K562 (cell line): ENCODE results near the gene PRPF8. TPM values are rescaled to one million over a fixed set of nuclear protein-coding genes. Genes with fewer than 3 reads are reported as not detected.

Source experiments
- ATAC-seq: fragments of 200-7000 bp; cut with Tn5 transposase; 3 replicates; pipeline ENCODE4 v1.9.1; 2020; ENCODE audit warnings: moderate library complexity
- BruUV-seq: library from RNA; stranded (reverse); fragments of 400-500 nt; replicated peaks from 2 replicates; lab custom pipeline; 2021; lab: Mats Ljungman, UMichigan
- CTCF ChIA-PET: fragments of 300-600 bp; formaldehyde crosslinking; extraction: SDS; loops from one replicate; lab custom pipeline; 2021; ENCODE audit warnings: low intra/inter-chr PET ratio; lab: Yijun Ruan, JAX
- POLR2A ChIA-PET: fragments of 300-600, 350-650 bp; sonication (Branson Sonifier 250); formaldehyde crosslinking; extraction: SDS; loops from one replicate; lab custom pipeline; 2021; ENCODE audit warnings: antibody characterized with exemption, inconsistent platforms; lab: Yijun Ruan, JAX
- DNase-seq, 4 experiments: peaks; one replicate each; pipeline versions ENCODE4 v3.0.0 to v3.0.0-alpha.2; 2011 to 2018; ENCODE audit warnings: low spot score in 3 of 4, mixed read lengths in 3 of 4; ENCODE audit errors: extremely low read depth in 1 of 4
- FAIRE-seq: peaks from 2 replicates; lab custom pipeline; 2011; peaks lifted over from hg19 to GRCh38; lab: Jason Lieb, UNC
- H2AFZ ChIP-seq: 2 replicates; pipeline ENCODE4 v1.6.0; 2011; ENCODE audit warnings: low read depth, low read length, control low read depth, inconsistent platforms
- H3K27ac ChIP-seq: fragments of 200-600 bp; 3 replicates; pipeline ENCODE4 v1.8.0; 2011; ENCODE audit warnings: low read depth, mild to moderate bottlenecking, control low read depth, inconsistent platforms, low read length, moderate library complexity, mixed read lengths; ENCODE audit errors: extremely low read depth
- H3K27me3 ChIP-seq, 2 experiments: fragments of 300-600 bp in 1 of 2; 2 replicates in 1 of 2; 3 replicates in 1 of 2; pipeline versions ENCODE4 v1.6.0 to v1.8.0; 2011; ENCODE audit warnings: inconsistent platforms in 2 of 2, low read length in 2 of 2, mild to moderate bottlenecking in 1 of 2, mixed read lengths in 1 of 2, moderate library complexity in 1 of 2; ENCODE audit not compliant: control insufficient read depth in 2 of 2, insufficient read depth in 2 of 2
- H3K36me3 ChIP-seq: fragments of 300-600 bp; 3 replicates; pipeline ENCODE4 v1.8.0; 2011; ENCODE audit warnings: mild to moderate bottlenecking, low read length, inconsistent platforms; ENCODE audit not compliant: control insufficient read depth, insufficient read depth
- H3K4me1 ChIP-seq, 2 experiments: fragments of 200-600 bp in 1 of 2; replicated peaks in 1 of 2; 2 replicates in 1 of 2; 3 replicates in 1 of 2; pipeline versions ENCODE4 v1.5.1 to v1.8.0; 2011; ENCODE audit warnings: inconsistent platforms in 2 of 2, low read length in 2 of 2, mild to moderate bottlenecking in 1 of 2, mixed read lengths in 1 of 2, moderate library complexity in 1 of 2; ENCODE audit not compliant: control insufficient read depth in 2 of 2, insufficient read depth in 2 of 2
- H3K4me2 ChIP-seq: 2 replicates; pipeline ENCODE4 v1.6.1; 2011; ENCODE audit warnings: low read length, control low read depth, inconsistent platforms, mixed read lengths; ENCODE audit not compliant: insufficient read depth
- H3K4me3 ChIP-seq: fragments of 200-600 bp; sonication (generic), shearing (Covaris generic); 2 replicates; pipeline ENCODE4 v1.5.1; 2016; ENCODE audit warnings: control low read depth, inconsistent platforms
- H3K79me2 ChIP-seq: fragments of 200-600 bp; 3 replicates; pipeline ENCODE4 v1.8.0; 2011; ENCODE audit warnings: low read length, inconsistent platforms; ENCODE audit not compliant: control insufficient read depth, insufficient read depth
- H3K9ac ChIP-seq, 2 experiments: 2 replicates each; pipeline versions ENCODE4 v1.6.0 to v1.6.1; 2011; ENCODE audit warnings: low read depth in 2 of 2, low read length in 2 of 2, control low read depth in 1 of 2, inconsistent platforms in 1 of 2, mild to moderate bottlenecking in 1 of 2, mixed read lengths in 1 of 2; ENCODE audit not compliant: insufficient read depth in 1 of 2
- H3K9me1 ChIP-seq: one replicate; pipeline ENCODE4 v1.6.0; 2011; ENCODE audit warnings: inconsistent platforms, mild to moderate bottlenecking, low read length, moderate library complexity; ENCODE audit not compliant: control insufficient read depth, insufficient read depth
- H3K9me3 ChIP-seq: replicated peaks from 2 replicates; pipeline ENCODE4 v1.5.1; 2011; ENCODE audit warnings: low read depth, low read length, inconsistent platforms; ENCODE audit not compliant: control insufficient read depth, insufficient read depth
- H4K20me1 ChIP-seq: replicated peaks from 2 replicates; pipeline ENCODE4 v1.6.1; 2011; ENCODE audit warnings: low read length, inconsistent platforms, mixed read lengths; ENCODE audit not compliant: control insufficient read depth, insufficient read depth
- CBFA2T2 ChIP-seq: fragments of 450-650 bp; conservative IDR thresholded peaks from 2 replicates; pipeline ENCODE4 v1.6.1; 2017; ENCODE audit warnings: mild to moderate bottlenecking
- EGR1 ChIP-seq: fragments of 450-650 bp; conservative IDR thresholded peaks from 2 replicates; pipeline ENCODE4 v1.6.1; 2017; ENCODE audit warnings: mild to moderate bottlenecking
- GATA2 ChIP-seq: sonication (generic); formaldehyde crosslinking; IDR thresholded peaks from 2 replicates; pipeline ENCODE4 v1.4.0; 2020; ENCODE audit warnings: mild to moderate bottlenecking, missing genetic modification reagents
- HBP1 ChIP-seq: fragments of 450-650 bp; formaldehyde crosslinking; IDR thresholded peaks from 2 replicates; pipeline ENCODE4 v1.4.0; 2022; ENCODE audit warnings: missing genetic modification characterization
- HDGF ChIP-seq: fragments of 450-650 bp; IDR thresholded peaks from 2 replicates; pipeline ENCODE4 v1.6.1; 2016
- KDM1A ChIP-seq, 2 experiments: fragments of 450-650 bp; IDR thresholded peaks; 2 replicates each; pipeline ENCODE4 v1.6.1; 2016; ENCODE audit warnings: mild to moderate bottlenecking in 2 of 2
- NCOR1 ChIP-seq: fragments of 450-650 bp; IDR thresholded peaks from 2 replicates; pipeline ENCODE4 v1.6.1; 2016; ENCODE audit warnings: mild to moderate bottlenecking, moderate library complexity
- POLR3G ChIP-seq: IDR thresholded peaks from 2 replicates; pipeline ENCODE4 v1.6.1; 2011; ENCODE audit not compliant: insufficient read length, insufficient replicate concordance; ENCODE audit errors: extremely low read depth
- SMAD4 ChIP-seq: fragments of 250-450 bp; sonication (Bioruptor Pico); conservative IDR thresholded peaks from 2 replicates; pipeline ENCODE4 v1.8.0; 2021; ENCODE audit warnings: inconsistent platforms, mild to moderate bottlenecking, moderate library complexity
- TFAM ChIP-seq: fragments of 250-450 bp; sonication (Bioruptor Pico); conservative IDR thresholded peaks from 2 replicates; pipeline ENCODE4 v1.5.0; 2021; ENCODE audit warnings: mild to moderate bottlenecking, moderate library complexity
- XRCC3 ChIP-seq: fragments of 450-650 bp; IDR thresholded peaks from 2 replicates; pipeline ENCODE4 v1.6.1; 2017; ENCODE audit warnings: mild to moderate bottlenecking, moderate library complexity
- ZNF23 ChIP-seq: fragments of 250-450 bp; sonication (Bioruptor Pico); IDR thresholded peaks from 2 replicates; pipeline ENCODE4 v1.4.0; 2020; ENCODE audit warnings: mild to moderate bottlenecking
- ZNF395 ChIP-seq: fragments of 200-800 bp; sonication (Bioruptor generic); IDR thresholded peaks from 2 replicates; pipeline ENCODE4 v1.6.1; 2017; ENCODE audit warnings: missing genetic modification characterization, missing compliant biosample characterization
- WGBS: fragments of 100-300 bp; shearing (Covaris generic); methylation state at CpG from one replicate; pipeline ENCODE4 v1.1.6; 2016; ENCODE audit warnings: low coverage, mixed read lengths; ENCODE audit not compliant: insufficient coverage; ENCODE audit errors: missing lambda C conversion rate; 5-methylcytosine and 5-hydroxymethylcytosine counted together
- in situ Hi-C: fragments of 300-500 bp; cut with MboI; formaldehyde crosslinking; loops from 4 replicates; pipeline ENCODE4 v1.15.0; 2018; ENCODE audit warnings: inconsistent platforms, mixed read lengths
- intact Hi-C: fragments of 100-400 bp; cut with micrococcal nuclease; formaldehyde crosslinking; loops from 2 replicates; pipeline ENCODE4 v1.14.2; 2022
- polyA plus RNA-seq, 8 experiments: library from polyadenylated mRNA; depleted of rRNA in 4 of 8; stranded (reverse) in 5 of 8; unstranded in 3 of 8; fragments of >200 nt; fragmentation: Nextera tagmentation in 2 of 8; fragmentation: Illumina TruSeq in 1 of 8; extraction: Ambion mirVana in 2 of 8; extraction: Trizol in 1 of 8; gene quantifications; 2 replicates each; pipeline versions ENCODE4 v1.2.1 to v1.2.3, GENCODE V29; 2011 to 2014; ENCODE audit warnings: inconsistent platforms in 1 of 8, missing spikeins in 1 of 8
- total RNA-seq, 7 experiments: library from RNA; depleted of rRNA in 6 of 7; stranded (reverse); fragments of >200 nt in 6 of 7; fragmentation: Illumina TruSeq in 2 of 7; extraction: Trizol in 2 of 7; gene quantifications; 2 replicates each; pipeline versions ENCODE4 v1.2.1 to v1.2.3, GENCODE V29; 2011 to 2021; ENCODE audit warnings: low replicate concordance in 1 of 7
- TF ChIP-seq, protein P1 (sequence below): fragments of 200-800 bp; sonication (Bioruptor generic); IDR thresholded peaks from 2 replicates; pipeline ENCODE4 v1.6.1; 2017; ENCODE audit warnings: missing genetic modification characterization, missing compliant biosample characterization
- TF ChIP-seq, protein P2 (sequence below): fragments of 450-650 bp; IDR thresholded peaks from 2 replicates; pipeline ENCODE4 v1.6.1; 2017; ENCODE audit warnings: antibody characterized with exemption, mild to moderate bottlenecking

Gene PRPF8
- total and polyA plus RNA-seq, 9 of the 15 experiments (the other 6 are each of a cell fraction or from before 2014, with no cell fraction given): 64.3 to 294 (median 85.9) TPM

GRCh38 chr17:1705004-1705403, 20.3 kb upstream of the PRPF8 start:
- H3K9ac ChIP-seq: no peak overlapping the region
- no peak overlapping the region for H3K27ac ChIP-seq
- ChIA-PET CTCF (no interaction called here), POLR2A (interaction anchor here (0.7 to 1.8 kb wide), 6 partner anchors 8 to 46 kb away, joined by 3 to 12 read pairs (median 4); no protein-coding TSS in a partner anchor)
- DNase-seq (peak in 3 of 4 experiments; percentile 29 to 83 (median 69)), FAIRE-seq (peak; percentile 82), ATAC-seq (peak; percentile 82)
- H3K4me2 ChIP-seq: peak overlapping the region; percentile 26
- H3K9me3 ChIP-seq: no peaks in the 10 kb centered on the region
- WGBS: 2% methylated on average over 7 of the region's 7 CpGs
- no peaks in the 10 kb centered on the region for H3K27me3 ChIP-seq
- BruUV-seq: no TSS peak
- peaks cover 8 to 27% of the 10 kb centered on the region in 2 experiments; a peak in 4 of 5 replicates for H3K4me1 ChIP-seq
- H4K20me1 ChIP-seq: no peaks in the 10 kb centered on the region
- H2AFZ ChIP-seq: peak overlapping the region; percentile 48; the same call in 1 of the 2 replicates
- no peaks in the 10 kb centered on the region for H3K9me1 ChIP-seq
- no peaks in the 10 kb centered on the region for H3K79me2 ChIP-seq
- no peaks in the 10 kb centered on the region for H3K36me3 ChIP-seq
- no peak overlapping the region for H3K4me3 ChIP-seq
- intact Hi-C loops (no loop called here), in situ Hi-C loops (no loop called here)
- TF ChIP-seq POLR3G: no peak
- TF ChIP-seq GATA2 (CRISPR knock-in tag): peak; percentile 79
- TF ChIP-seq, protein P1, sequence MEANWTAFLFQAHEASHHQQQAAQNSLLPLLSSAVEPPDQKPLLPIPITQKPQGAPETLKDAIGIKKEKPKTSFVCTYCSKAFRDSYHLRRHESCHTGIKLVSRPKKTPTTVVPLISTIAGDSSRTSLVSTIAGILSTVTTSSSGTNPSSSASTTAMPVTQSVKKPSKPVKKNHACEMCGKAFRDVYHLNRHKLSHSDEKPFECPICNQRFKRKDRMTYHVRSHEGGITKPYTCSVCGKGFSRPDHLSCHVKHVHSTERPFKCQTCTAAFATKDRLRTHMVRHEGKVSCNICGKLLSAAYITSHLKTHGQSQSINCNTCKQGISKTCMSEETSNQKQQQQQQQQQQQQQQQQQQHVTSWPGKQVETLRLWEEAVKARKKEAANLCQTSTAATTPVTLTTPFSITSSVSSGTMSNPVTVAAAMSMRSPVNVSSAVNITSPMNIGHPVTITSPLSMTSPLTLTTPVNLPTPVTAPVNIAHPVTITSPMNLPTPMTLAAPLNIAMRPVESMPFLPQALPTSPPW (CRISPR knock-in tag): peak; percentile 29; the same call in 1 of the 2 replicates
- peak; percentile 53 for TF ChIP-seq EGR1
- TF ChIP-seq NCOR1: peak; percentile 67
- TF ChIP-seq CBFA2T2: peak; percentile 87
- TF ChIP-seq HBP1: no peak
- TF ChIP-seq ZNF395 (CRISPR knock-in tag): 0 out of 2 replicates have a peak, but pooled peaks have one; percentile 34
- TF ChIP-seq HDGF: no peak
- TF ChIP-seq, protein P2, sequence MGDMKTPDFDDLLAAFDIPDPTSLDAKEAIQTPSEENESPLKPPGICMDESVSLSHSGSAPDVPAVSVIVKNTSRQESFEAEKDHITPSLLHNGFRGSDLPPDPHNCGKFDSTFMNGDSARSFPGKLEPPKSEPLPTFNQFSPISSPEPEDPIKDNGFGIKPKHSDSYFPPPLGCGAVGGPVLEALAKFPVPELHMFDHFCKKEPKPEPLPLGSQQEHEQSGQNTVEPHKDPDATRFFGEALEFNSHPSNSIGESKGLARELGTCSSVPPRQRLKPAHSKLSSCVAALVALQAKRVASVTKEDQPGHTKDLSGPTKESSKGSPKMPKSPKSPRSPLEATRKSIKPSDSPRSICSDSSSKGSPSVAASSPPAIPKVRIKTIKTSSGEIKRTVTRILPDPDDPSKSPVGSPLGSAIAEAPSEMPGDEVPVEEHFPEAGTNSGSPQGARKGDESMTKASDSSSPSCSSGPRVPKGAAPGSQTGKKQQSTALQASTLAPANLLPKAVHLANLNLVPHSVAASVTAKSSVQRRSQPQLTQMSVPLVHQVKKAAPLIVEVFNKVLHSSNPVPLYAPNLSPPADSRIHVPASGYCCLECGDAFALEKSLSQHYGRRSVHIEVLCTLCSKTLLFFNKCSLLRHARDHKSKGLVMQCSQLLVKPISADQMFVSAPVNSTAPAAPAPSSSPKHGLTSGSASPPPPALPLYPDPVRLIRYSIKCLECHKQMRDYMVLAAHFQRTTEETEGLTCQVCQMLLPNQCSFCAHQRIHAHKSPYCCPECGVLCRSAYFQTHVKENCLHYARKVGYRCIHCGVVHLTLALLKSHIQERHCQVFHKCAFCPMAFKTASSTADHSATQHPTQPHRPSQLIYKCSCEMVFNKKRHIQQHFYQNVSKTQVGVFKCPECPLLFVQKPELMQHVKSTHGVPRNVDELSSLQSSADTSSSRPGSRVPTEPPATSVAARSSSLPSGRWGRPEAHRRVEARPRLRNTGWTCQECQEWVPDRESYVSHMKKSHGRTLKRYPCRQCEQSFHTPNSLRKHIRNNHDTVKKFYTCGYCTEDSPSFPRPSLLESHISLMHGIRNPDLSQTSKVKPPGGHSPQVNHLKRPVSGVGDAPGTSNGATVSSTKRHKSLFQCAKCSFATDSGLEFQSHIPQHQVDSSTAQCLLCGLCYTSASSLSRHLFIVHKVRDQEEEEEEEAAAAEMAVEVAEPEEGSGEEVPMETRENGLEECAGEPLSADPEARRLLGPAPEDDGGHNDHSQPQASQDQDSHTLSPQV: no peak
- no peak for TF ChIP-seq TFAM (CRISPR knock-in tag)
- no peak for TF ChIP-seq ZNF23 (CRISPR knock-in tag)
- 0 out of 2 replicates have a peak, but pooled peaks have one; percentile 31 for TF ChIP-seq SMAD4
- TF ChIP-seq KDM1A (IDR thresholded peaks at IDR 0.05): peak; percentile 56 to 66
- TF ChIP-seq XRCC3: no peak
